Activated CD8-positive, alpha-beta T cell treated with anti-CD3 and anti-CD28 coated beads for 36 hours (primary cell): ENCODE results near the gene SSTR4. TPM values are rescaled to one million over a fixed set of nuclear protein-coding genes. Genes with fewer than 3 reads are reported as not detected.

Experiments used
- ATAC-seq: fragments of 200-7000 bp; cut with Tn5 transposase; one replicate; pipeline ENCODE4 v1.10.0; 2021; ENCODE audit warnings: mild to moderate bottlenecking, moderate library complexity
- CTCF ChIA-PET: fragments of 350-600 bp; sonication (Branson Sonifier 250); formaldehyde crosslinking; loops from one replicate; lab custom pipeline; 2021; ENCODE audit warnings: antibody characterized with exemption; lab: Charles Lee
- POLR2A ChIA-PET: fragments of 350-600 bp; sonication (Branson Sonifier 250); formaldehyde crosslinking; loops from one replicate; lab custom pipeline; 2021; ENCODE audit warnings: antibody characterized with exemption; lab: Charles Lee
- DNase-seq: peaks from one replicate; pipeline ENCODE4 v3.0.0-alpha.2; 2020
- H3K27ac Mint-ChIP-seq: one replicate; pipeline ENCODE4 v1.8.0; 2021; ENCODE audit warnings: mild to moderate bottlenecking, mixed read lengths
- H3K27me3 Mint-ChIP-seq: one replicate; pipeline ENCODE4 v1.8.0; 2021; ENCODE audit warnings: mixed read lengths
- H3K36me3 Mint-ChIP-seq: one replicate; pipeline ENCODE4 v1.8.0; 2021; ENCODE audit warnings: low read depth, mixed read lengths
- H3K4me1 Mint-ChIP-seq: one replicate; pipeline ENCODE4 v1.8.0; 2021; ENCODE audit warnings: low read depth, mixed read lengths
- H3K4me3 Mint-ChIP-seq: one replicate; pipeline ENCODE4 v1.8.0; 2021; ENCODE audit warnings: mild to moderate bottlenecking, moderate library complexity, mixed read lengths
- H3K9me3 Mint-ChIP-seq: one replicate; pipeline ENCODE4 v1.8.0; 2021; ENCODE audit warnings: mixed read lengths
- intact Hi-C: fragments of 100-400 bp; cut with micrococcal nuclease; formaldehyde crosslinking; loops from one replicate; pipeline ENCODE4 v1.10.0; 2022
- total RNA-seq, 2 experiments: library from RNA; stranded (reverse); gene quantifications; one replicate each; pipeline ENCODE4 v1.2.3, GENCODE V29; 2021
- TF ChIP-seq, protein P1 (sequence below): fragments of 200-600 bp; IDR thresholded peaks from one replicate; pipeline ENCODE4 v1.8.0; 2022; ENCODE audit warnings: antibody characterized with exemption, mild to moderate bottlenecking

Gene SSTR4
- total RNA-seq, 2 experiments from 2014 or later, result not detected

DNA sequence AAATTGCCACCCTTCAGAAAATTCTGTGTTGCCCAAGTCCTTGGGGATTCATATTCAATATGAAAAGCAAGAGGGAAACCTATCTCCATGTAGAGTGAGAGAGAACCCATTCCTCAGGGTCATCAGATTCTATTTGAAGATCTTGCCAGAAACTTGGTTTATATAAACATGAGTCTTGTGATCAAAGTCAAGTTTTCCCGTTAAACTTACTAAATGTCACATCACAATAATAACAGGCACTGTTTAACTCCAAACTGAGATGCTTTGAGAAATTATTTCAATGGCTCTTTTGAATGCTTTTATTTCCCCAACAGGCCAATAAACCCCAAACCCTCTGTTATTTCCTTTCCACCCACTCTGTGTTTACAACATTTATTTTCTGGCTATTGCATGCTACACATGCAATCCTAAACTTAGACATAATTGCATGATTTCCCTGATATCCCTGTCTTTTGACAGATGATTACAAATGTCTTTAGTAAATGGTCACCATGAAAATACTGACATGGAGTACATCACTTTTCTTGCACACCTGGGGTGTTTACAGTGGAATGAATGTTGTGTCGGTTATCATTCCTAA lies 31.1 kb upstream of the SSTR4 start:
- intact Hi-C loops, result no loop called here
- TF ChIP-seq, protein P1, sequence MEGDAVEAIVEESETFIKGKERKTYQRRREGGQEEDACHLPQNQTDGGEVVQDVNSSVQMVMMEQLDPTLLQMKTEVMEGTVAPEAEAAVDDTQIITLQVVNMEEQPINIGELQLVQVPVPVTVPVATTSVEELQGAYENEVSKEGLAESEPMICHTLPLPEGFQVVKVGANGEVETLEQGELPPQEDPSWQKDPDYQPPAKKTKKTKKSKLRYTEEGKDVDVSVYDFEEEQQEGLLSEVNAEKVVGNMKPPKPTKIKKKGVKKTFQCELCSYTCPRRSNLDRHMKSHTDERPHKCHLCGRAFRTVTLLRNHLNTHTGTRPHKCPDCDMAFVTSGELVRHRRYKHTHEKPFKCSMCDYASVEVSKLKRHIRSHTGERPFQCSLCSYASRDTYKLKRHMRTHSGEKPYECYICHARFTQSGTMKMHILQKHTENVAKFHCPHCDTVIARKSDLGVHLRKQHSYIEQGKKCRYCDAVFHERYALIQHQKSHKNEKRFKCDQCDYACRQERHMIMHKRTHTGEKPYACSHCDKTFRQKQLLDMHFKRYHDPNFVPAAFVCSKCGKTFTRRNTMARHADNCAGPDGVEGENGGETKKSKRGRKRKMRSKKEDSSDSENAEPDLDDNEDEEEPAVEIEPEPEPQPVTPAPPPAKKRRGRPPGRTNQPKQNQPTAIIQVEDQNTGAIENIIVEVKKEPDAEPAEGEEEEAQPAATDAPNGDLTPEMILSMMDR, result no peak
- ChIA-PET CTCF (no interaction called here), POLR2A (no interaction called here)
- Mint-ChIP-seq H3K27ac (no peak overlapping the region), H3K4me1 (no peaks in the 10 kb centered on the region), H3K4me3 (no peak overlapping the region), H3K27me3 (no peaks in the 10 kb centered on the region), H3K36me3 (no peaks in the 10 kb centered on the region), H3K9me3 (no peaks in the 10 kb centered on the region)
- ATAC-seq, result no peak
- DNase-seq, result no peak

DNA sequence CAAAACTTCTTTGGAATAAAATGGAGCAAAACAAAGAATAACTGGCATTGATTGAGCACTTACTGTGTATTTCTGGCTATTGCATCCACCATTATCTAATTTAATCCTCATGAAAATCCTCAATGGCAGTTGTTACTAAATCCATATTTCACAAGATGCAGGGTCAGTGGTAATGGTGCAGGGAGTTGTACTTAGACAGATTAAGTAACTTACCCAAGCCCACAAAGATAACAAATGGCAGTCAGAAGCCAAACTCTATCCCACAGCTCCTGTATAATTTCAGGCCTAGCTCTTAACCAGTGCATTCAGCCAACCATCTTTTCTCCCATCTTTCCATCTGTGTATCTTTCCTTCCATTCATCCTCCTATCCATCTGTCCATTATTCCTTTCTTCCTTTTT lies 29.3 kb upstream of the SSTR4 start:
- Mint-ChIP-seq H3K9me3 (no peaks in the 10 kb centered on the region), H3K4me3 (no peak overlapping the region), H3K27ac (no peak overlapping the region), H3K27me3 (no peaks in the 10 kb centered on the region), H3K36me3 (no peaks in the 10 kb centered on the region), H3K4me1 (no peaks in the 10 kb centered on the region)
- intact Hi-C loops, result no loop called here
- ATAC-seq, result no peak
- no peak for DNase-seq
- TF ChIP-seq, protein P1, result no peak
- ChIA-PET CTCF (no interaction called here), POLR2A (no interaction called here)

DNA sequence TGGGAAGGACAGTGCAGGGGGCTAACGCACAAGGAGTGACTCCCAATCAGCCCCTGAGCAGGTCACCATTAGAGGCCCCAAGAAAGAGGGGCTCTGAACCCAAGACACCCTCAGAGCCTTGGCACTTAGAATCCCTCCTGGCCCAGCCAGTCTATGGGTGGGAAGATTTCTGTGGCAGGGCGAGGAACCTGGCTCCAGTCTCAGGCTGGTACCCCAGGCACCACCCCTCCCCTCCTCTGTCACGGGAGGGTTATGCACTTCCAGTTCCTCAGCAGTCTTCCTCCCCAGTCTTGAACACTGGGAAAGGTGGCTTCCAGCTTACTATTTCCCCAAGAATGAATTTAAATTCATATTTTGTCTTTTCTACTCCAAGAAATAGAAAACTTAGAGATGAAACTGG lies 27.6 kb upstream of the SSTR4 start:
- Mint-ChIP-seq H3K27me3 (no peaks in the 10 kb centered on the region), H3K27ac (no peak overlapping the region), H3K36me3 (no peaks in the 10 kb centered on the region), H3K9me3 (no peaks in the 10 kb centered on the region), H3K4me1 (no peaks in the 10 kb centered on the region), H3K4me3 (no peak overlapping the region)
- ATAC-seq, result no peak
- TF ChIP-seq, protein P1, result no peak
- ChIA-PET POLR2A (no interaction called here), CTCF (no interaction called here)
- no peak for DNase-seq
- intact Hi-C loops, result no loop called here

DNA sequence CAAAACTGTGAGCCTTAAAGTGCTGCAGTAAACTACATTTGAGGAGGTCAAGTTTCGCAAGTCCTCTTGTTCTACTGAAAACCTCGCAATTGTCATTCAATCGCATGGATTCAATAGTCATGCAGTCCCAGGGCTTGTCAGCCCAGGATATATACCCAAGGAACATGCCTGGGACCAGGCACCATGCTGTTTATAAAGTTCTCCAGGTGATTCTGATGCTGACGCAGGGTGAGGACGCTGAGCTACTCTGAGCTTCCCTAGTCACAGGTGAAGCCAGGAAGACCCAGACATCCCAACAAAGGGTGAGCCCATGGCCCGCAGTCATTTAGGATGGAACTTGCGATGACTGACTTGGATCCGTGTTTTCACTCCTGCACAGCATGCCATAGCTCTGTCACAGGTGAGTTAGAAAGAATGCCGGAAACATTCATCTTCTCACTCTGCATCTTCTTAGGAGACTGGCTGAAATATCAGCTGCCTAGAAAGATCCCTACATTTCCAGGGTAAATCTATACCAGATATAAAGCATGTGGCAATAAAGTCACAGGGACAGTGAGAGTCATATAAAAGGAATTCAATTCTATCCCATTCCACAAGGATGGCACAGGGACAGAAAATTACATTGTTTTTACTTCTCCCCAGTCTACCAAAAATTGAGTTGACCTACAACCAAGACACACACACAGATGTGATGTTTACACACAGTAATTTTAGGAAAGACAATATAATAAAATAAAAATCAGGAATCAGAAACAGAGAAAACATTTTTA lies 27.0 kb upstream of the SSTR4 start:
- Mint-ChIP-seq H3K4me1 (no peaks in the 10 kb centered on the region), H3K36me3 (no peaks in the 10 kb centered on the region), H3K27ac (no peak overlapping the region), H3K4me3 (no peak overlapping the region), H3K27me3 (no peaks in the 10 kb centered on the region), H3K9me3 (no peaks in the 10 kb centered on the region)
- TF ChIP-seq, protein P1, result no peak
- intact Hi-C loops, result no loop called here
- ChIA-PET POLR2A (no interaction called here), CTCF (no interaction called here)
- ATAC-seq, result no peak
- no peak for DNase-seq

DNA sequence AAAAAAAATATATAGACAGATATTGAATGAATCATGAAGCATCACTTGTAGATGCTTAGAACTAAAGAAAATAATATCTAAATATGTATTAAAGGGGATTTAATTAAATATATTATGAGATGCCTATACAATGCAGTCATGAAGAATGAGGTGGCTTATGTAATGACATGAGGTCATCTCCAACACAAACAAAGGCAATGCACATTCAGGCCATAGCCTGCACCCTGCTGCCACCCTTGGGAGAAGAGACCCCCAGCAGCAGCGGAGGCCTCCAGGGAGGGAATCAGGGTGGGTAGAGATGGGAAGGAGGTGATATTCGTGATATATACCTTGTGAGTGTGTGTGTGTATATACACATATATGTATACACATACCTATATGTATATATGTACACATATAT lies 26.4 kb upstream of the SSTR4 start:
- no peaks in the 10 kb centered on the region for H3K9me3 Mint-ChIP-seq
- ChIA-PET CTCF (no interaction called here), POLR2A (no interaction called here)
- H3K4me3 Mint-ChIP-seq, result no peak overlapping the region
- no peaks in the 10 kb centered on the region for H3K27me3 Mint-ChIP-seq
- ATAC-seq, result no peak
- intact Hi-C loops, result no loop called here
- DNase-seq, result no peak
- no peaks in the 10 kb centered on the region for H3K4me1 Mint-ChIP-seq
- H3K36me3 Mint-ChIP-seq, result no peaks in the 10 kb centered on the region
- no peak overlapping the region for H3K27ac Mint-ChIP-seq
- TF ChIP-seq, protein P1, result no peak
